ENCODE measurements around the gene TJP1. TPM values are rescaled to one million over a fixed set of nuclear protein-coding genes. Genes with fewer than 3 reads are reported as not detected.
"Not testable (repeated sequence)": the region's sequence is repeated elsewhere in the genome, so short reads cannot be mapped to it uniquely, and the experiment has no call there.

TJP1 gene
- total RNA-seq, 1 donor from 2014 or later = 76.4 TPM

DNA sequence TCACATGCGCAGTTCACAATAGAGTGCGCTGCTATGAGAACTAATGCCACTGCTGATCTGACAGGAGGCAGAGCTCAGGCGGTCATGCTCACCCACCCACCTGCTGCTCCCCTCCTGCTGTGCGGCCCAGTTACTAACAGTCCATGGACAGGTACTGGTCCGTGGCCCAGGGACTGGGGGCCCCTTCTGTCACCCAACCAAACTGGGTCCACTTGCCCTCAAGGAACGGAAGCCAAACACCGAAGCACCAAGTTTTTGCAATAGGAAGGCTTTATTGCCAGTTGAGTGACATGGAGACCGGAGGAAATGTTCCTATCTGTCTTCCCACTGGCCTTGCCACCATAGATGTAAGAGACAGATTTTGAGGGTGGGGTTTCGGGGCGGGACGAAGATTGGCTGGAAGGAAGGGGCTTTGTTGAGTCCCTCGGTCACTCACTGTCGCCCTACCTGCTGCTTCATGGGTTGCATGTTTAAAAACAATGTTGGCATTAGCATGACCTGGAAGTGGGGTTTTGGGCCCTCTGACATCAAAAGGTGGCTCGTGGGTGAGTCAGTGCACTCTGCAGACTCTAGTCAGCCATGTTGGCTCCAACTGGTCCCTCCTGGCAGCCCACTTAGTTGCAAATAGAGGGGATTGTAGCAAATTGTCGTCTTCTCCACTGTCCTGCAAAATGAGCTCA, 141.0 kb downstream of the TJP1 start:
- no peak for DNase-seq

DNA sequence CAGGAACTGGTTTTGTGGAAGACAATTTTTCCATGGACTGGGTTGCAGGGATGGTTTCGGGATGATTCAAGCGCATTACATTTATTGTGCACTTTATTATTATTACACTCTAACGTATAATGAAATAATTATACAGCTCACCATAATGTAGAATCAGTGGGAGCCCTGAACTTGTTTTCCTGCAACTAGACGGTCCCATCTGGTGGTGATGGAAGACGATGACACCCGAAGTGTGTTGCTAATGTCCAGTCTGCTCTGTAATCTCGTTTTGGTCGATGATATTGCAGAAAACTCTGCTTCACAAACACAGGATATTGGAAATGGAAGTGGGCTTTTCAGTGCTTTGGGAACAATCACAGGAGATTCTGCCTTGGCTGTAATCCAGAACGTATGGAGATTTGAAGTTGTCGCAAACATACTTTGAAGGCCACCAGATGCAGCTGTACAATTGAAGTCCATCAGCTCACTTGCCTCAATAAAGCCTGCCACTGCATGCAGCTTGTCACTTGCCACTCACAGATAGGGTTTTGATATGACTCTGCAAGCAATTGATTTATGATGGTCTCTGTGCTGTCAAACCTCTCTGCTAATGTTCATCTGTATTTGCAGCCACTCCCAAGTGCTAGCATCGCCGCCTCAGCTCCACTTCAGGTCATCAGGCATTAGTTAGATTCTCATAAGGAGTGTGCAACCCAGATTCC, 141.7 kb downstream of the TJP1 start:
- no peak for DNase-seq

DNA sequence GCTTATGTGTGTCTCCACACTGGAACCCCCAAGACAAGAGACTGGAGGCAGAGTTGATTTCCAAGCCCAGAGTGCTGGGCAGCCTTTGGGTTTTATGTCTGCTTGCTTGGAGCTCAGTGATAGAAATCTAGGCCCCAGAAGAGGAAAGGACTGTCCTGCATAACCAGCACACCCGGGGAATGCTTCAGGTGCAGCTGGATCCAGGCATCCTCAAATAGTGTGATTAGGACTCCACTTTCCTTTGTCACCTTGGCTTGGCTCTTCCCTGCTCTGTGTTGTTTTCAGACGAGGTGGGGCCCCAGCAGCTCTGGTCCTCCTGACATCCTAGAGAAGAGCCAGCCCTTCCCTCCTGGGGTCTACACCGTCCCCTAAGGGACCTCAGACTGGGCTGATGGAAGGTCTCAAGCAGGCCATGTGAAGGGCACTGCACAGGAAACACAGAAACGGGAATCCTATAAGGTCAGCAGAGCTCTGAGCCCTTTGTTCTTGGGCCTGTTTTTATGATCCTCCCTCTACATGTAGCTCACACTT, 143.7 kb downstream of the TJP1 start:
- no peak for DNase-seq

DNA sequence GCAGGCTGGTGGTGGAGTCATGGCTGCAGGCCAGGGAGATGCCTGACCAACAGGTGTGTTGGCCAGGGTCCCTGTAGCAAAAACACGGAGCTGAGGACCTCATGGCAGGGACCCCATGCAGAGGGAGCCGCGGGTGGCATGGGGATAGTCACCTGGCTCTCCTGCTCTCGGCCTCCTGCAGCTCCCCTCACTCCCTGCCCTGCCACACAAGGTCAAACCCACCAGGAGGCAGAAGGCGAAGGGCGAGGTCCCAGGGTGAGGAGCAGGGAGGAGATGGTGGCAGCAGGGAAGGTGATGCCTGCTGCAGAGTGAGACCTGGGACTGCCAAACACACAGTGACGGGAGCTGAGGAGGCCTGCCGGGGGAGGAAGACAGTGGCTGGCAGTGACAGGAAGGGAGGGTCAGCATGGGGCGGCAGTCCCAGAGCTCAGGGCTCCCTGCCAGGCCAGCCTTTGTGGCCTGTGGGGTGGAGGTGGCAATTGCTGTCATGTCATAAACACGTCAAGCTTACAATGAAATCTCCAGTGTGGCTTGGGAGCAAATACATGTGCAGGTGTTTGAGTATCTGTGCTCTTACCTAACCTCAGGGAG, 144.3 kb downstream of the TJP1 start:
- DNase-seq = no peak

DNA sequence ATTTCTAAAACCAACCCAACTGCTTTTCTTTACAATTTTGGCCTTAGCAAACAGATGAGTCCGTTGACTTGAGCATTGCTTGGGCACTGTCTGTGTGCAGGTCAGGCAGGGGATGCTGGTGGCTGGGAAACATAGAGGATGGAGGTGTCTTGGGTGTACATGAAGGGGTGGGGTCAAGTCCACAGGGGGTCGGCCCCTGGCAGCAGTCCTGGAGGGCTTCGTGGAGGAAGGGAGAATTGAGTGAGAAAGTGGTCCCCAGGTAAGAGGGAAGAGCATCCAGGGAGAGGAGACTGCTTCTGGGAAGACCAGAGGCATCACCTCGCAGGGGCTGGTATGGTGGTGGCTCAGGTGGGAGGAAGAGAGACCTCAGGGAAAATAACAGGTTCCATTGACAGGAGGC, 144.8 kb downstream of the TJP1 start:
- no peak for DNase-seq

DNA sequence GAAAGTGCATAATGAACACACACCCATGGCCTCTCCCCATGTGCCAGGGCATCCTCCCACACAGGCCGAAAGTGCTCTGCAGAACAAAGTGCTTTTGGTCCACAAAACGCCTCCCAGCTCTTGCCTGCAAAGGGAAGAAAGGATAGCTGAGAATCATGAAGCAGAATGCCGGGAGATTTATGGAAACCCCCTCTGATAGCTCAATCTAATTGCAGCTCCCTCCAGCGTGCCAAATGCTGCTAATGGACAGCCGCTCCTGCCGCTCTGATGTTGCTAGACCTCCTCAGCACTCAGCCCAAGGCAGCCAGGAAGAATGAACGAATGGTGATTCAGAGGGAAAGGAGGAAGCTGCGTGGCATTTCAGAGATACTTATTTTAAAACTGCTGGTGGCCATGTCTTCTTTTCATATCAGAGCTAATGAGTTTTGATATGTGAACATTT, 145.3 kb downstream of the TJP1 start:
- DNase-seq = no peak

DNA sequence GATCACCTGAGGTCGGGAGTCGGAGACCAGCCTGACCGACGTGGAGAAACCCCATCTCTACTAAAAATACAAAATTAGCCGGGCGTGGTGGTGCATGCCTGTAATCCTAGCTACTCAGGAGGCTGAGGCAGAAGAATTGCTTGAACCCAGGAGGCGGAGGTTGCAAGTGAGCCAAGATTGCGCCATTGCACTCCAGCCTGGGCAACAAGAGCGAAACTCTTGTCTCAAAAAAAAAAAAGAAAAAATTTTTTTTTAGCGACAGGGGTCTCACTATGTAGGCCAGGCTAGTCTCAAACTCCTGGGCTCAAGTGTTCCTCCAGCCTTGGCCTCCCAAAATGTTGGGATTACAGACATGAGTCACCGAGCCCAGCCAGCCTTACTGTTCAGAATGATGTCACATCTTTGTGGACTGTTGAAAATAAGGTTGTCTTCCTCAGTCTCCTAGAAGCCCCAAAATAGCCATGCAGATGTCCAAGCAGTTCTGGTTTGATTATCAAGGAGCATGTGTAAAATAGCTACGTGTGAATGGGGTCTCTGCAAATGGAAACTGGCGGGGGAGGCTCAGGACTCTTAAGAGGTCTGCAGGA, 145.8 kb downstream of the TJP1 start:
- not testable (repeated sequence) for DNase-seq

DNA sequence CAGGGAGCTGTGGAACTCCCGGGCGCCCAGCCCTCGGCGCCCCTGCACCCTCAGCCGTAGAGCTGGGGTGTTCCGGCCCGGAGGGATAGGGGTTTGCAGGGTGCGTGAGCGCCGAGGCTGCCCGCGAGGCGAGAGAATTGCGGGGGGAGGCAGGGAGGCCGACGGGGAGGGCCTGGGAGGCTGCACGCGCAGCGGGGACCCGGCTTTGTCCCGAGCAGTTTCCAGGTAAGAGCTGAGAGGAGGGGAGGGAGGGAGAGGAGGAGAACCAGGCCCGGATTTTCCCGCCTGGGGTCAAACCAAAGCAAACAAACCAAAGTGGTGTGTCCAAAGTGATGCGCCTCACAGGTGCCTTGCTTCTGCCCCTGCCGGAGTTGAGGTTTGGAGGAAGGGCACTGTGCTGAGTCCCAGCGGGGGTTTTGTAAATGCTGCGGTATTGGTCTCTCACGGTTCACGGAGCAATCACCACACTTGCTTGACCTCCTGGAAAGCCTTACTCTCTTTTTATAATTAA, 146.4 kb downstream of the TJP1 start:
- no peak for DNase-seq

DNA sequence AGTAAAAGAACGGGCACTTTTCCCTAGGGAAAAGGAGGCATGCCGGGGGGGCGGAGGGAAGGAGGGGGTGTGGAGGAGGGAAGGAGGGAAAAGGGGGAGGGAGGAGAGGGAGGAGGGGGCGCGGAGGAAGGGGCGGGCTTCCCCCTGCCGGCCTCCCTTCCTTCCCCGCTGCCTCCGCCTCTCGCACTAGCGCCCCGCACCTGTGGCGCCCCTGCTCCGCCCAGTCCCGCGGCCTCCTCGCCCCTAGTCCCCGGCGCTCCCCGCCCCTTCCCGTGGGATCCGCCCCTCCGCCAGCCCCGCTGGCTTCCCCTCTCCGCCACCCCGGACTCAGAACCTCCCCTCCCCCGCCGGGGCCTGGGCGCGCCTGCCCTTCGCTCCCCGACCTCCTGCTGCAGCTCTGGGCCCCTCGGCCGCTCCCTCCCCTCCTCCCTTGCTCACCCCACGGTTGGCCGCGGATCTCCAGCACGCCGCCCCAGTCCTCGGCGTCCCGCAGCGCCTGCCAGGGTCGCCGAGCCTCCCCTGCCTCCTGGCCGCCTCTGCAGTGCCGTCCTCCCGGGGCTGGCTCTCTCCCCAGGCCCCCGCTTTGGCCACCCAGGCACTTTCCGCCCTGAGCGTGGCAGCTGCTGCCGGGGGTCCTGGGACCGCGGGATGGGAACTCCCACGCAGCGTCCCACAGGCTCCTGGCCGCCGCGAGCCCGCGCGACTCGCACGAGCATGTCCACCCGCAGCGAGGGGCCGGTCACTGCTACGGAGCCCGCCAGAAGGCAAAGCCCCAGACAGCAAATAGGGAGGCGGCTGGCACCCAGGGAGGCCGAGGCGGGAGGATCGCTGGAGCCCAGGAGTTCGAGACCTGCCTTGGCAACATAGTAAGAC, 147.4 kb downstream of the TJP1 start:
- no peak for DNase-seq

DNA sequence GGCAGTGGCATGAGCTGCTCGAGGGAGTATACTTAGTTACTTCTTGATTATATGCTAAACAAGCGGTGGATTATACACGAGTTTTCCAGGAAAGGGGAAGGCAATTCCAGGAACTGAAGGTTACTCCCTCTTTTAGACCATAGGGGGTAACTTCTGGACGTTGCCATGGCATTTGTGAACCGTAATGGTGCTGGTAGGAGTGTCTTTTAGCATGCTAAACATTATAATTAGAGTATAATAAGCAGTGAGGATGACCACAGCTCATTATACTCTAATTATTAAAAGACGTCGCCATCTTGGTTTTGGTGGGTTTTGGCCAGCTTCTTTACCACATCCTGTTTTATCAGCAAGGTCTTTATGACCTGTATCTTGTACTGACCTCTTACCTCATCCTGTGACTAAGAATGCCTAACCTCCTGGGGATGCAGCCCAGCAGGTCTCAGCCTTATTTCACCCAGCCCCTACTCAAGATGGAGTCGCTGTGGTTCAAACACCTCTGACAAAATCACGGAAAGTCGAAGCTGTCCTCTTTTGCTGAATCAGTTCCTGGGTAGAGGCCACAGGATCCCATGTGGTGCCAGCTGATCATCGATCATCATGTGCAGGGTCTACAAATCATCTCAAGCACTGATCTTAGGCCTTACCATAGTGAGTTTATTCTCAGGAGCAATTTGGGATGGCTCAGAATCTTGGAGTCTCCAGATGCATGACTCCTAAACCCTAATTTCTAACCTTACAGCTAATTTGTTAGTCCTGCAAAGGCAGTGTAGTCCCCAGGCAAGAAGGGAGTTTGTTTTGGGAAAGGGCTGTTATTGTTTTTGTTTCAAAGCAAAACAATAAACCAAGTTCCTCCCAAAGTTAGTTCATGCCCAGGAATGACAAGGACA, 149.1 kb downstream of the TJP1 start:
- no peak for DNase-seq

DNA sequence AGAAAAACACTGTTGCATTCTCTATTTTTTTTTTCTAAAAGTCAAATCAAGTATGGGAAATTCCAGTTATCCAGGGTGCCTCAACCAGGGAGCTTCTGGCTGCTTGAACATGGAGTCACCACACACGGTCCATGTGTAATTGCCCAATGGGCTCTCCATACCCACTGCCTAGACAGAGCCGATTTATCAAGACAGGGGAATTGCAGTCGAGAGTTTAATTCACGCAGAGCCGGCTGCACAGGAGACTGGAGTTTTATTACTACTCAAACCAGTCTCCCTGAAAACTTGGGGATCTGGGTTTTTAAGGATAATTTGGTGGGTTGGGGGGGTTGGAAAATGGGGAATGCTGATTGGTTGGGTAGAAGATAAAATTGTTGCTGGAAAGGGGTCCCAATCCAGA, 149.8 kb downstream of the TJP1 start:
- DNase-seq = no peak

DNA sequence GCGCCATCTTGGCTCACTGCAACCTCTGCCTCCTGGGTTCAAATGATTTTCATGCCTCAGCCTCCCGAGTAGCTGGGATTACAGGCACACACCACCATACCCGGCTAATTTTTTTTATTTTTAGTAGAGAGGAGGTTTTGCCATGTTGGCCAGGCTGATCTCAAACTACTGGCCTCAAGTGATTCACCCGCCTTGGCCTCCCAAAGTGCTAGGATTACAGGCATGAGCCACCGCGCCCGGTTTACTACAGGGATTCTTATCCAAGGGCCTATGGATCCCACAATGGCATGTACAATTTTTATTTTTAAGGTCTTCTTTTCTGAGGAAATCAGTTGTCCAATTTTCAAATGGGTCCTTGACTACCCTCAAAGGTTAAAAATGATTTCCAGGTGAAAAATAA, 150.2 kb downstream of the TJP1 start:
- not testable (repeated sequence) for DNase-seq

DNA sequence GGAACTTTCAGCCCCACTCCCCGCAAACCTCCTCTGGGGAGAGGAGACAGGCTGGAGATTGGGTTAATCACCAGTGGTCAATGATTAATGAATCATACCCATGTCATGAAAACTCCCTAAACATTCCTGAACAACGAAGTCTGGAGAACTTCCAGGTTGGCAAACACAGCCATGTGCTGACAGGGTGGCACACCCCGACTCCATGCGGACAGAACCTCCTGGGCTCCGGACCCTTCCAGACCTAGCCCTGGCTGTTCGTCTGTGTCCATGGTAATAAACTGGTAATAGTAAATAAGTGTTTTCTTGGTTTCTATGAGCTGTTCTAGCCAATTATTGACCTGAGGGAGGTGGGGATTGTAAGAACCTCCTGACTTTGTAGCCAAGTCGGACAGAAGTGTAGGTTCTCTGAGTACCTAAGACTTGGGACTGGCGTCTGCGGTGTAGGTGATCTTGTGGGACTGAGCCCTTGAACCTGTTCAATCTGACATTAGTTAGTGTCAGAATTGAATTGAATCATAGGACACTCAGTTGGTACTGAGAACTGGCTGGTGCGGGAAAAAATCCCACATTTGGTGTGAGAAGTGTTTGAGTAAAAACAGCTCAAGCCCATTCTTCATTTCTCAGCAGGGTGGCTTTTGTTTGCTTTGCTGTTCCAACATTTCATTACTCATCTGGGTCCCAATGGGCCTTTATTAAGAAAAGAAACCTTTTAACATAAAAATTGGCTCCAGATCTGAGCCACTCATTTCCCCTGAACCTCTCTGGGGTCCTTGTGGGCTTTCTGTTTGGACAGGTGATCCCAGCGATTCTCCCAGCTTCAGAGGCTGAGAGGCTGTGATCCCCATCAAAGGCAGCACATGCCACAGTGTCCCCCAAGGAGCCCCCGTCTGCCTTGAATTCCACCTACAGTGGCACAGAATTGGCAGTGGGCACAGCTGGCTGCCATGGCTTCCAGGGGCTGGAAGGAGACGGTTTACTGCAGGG, 151.0 kb downstream of the TJP1 start:
- no peak for DNase-seq

DNA sequence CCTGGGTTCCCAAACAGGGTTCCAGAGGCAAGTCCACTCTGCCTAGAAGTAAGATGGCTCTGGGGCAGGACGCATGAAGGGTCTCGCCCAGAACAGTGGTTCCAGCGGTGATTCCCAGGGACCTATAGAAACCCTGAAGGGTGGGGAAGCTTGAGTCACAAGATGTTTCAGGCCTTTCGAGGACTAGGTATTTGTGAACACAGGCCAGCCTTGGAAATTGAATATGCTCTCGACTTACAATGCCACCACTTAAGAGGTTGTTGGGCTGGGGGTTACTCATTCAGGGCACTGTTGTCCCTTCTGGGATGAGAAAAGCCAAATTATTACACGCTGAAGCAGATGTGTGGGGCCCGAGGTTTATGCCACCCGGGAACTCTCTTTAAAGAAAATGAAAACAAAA, 152.0 kb downstream of the TJP1 start:
- DNase-seq = no peak

DNA sequence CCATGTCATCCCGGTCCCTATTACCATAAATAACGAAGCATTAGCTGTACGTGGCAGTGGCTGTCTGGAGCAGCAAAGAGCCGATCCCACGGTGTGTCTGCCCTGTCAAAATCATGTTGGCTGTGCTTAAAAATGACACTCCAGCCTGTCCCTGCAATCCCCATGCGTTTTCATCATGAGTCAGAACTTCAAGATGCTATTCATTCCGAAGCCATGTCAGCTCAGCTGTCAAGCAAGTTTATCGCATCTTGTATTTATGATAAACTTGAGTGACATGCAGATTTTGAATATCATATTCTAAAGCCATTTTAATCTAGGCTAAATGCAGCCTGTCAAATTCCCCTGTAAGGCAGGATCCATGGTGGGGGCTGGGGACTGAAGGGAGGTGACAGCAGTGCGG, 152.4 kb downstream of the TJP1 start:
- DNase-seq = no peak

DNA sequence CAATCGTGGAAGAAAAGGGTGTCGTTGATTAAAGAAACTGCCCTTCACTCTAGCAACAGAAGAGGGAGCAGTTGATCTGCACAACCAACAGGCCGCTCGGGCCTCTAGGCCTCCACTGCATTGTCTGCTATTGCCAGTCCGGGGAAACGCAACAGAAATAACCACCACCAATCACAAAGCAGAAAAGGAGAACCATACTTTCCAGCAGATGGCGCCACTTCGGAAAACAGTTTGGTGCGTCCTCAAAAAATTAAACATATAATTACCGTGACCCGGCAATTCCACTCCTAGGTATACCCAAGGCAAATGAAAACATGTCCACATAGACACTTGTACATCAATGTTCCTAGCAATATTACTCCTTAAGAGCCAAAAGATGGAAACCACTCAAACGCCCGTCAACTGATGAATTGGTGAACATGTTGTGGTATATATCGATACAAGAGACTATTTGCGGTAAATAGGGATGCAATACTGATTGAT, 154.1 kb downstream of the TJP1 start:
- peak; percentile 30 for DNase-seq

DNA sequence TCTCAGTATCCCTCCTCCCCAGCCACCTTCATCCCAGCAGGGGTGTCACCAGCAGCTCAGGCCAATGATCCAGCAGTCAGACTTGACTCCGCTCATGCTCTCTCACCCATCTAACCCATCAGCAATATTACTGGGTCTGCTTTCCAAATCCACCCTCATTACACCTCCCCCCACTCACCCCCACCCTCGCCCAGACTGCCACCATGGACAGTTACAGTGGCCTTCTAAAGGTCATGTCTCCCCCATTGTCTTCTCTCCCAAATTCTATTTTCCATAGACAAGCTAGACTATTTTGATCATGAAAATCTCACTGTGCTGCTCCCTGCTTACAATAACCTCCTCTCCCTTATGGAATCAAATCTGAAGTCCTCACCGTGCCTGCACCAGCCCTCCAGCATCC, 156.0 kb downstream of the TJP1 start:
- no peak for DNase-seq

DNA sequence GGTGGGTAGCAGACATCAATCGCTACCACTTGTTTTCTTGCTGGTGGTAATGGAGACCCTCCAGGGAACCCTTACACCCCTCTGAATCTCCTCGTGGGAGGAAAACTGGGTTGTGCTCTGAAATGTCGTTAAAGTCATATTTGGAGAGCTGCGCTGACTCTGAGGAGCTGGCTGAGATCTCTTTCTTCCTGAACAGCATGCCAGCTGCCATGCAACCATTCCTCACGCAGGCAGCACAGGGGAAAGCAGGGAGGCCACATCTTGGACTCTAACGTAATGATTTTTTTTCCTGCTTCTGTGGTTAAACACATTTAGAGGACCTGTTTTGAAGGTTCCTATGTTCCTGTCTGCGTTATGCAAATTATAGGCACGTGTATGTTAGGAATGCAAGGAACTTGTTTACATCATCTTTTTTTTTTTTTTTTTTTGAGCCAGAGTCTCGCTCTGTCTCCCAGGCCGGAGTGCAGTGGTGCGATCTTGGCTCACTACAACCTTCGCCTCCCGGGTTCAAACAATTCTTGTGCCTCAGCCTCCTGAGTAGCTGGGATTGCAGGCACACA, 156.7 kb downstream of the TJP1 start:
- no peak for DNase-seq

DNA sequence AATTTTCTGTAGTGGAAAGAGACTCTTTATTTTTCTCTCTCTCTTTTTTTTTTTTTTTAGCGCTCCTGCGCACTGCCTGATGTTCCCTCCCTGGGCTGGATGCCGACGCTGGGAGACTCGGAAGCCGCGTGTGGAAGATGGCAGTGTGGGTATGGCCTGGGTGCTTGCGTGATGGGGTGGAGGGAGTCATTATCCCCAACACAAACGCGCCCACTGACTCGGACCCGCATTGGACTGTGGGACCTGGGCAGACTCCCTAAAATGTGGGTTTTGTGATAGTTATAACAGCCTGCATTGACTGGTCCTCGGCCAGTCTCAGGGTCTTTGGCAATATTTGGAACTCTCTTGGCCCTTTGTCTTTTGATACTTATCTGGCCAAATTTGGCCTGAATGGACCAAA, 157.9 kb downstream of the TJP1 start:
- no peak for DNase-seq
